Measurements from ENCODE around the gene TMEM11. TPM values are rescaled to one million over a fixed set of nuclear protein-coding genes. Genes with fewer than 3 reads are reported as not detected.

Gene TMEM11
- total RNA-seq, 1 donor from 2014 or later = 24.2 TPM

- intact Hi-C loops (cut with DNase I) = no loop called here
- ATAC-seq (no peak), DNase-seq (no peak)
- Histone ChIP-seq H3K36me3 (no peaks in the 10 kb centered on the region), H3K27ac (no peak overlapping the region), H3K9me3 (no peaks in the 10 kb centered on the region), H3K4me3 (no peak overlapping the region), H3K4me1 (peaks cover 18% of the 10 kb centered on the region), H3K27me3 (no peaks in the 10 kb centered on the region)
- TF ChIP-seq CTCF (IDR thresholded peaks at IDR 0.05) = no peak
Observed at GRCh38 chr17:21217346-21217745, 3.4 kb upstream of the TMEM11 start.

- DNase-seq = no peak
Observed at GRCh38 chr17:21215935-21216334, 2.0 kb upstream of the TMEM11 start.

GRCh38 chr17:21214777-21215541 is 998 bp upstream of the TMEM11 start:
- peak overlapping the region; percentile 92 for H3K4me3 ChIP-seq
- H3K9me3 ChIP-seq = no peaks in the 10 kb centered on the region
- H3K27me3 ChIP-seq = no peaks in the 10 kb centered on the region
- no peak for DNase-seq
- peaks cover 10% of the 10 kb centered on the region for H3K36me3 ChIP-seq
- intact Hi-C loops (cut with DNase I) = no loop called here
- peak overlapping the region; percentile 94 for H3K27ac ChIP-seq
- no peak for TF ChIP-seq CTCF (IDR thresholded peaks at IDR 0.05)
- peak; percentile 0 for ATAC-seq
- peaks cover 42% of the 10 kb centered on the region for H3K4me1 ChIP-seq

More at GRCh38 chr17:21215935-21216334, 2.0 kb upstream of the TMEM11 start:
- peak overlapping the region; percentile 94 for H3K27ac ChIP-seq
- H3K4me3 ChIP-seq = no peak overlapping the region
- no peak for TF ChIP-seq CTCF (IDR thresholded peaks at IDR 0.05)
- no peak for ATAC-seq
- no peaks in the 10 kb centered on the region for H3K9me3 ChIP-seq
- H3K4me1 ChIP-seq = peaks cover 33% of the 10 kb centered on the region
- H3K36me3 ChIP-seq = peaks cover under 1% of the 10 kb centered on the region
- no peaks in the 10 kb centered on the region for H3K27me3 ChIP-seq
- intact Hi-C loops (cut with DNase I) = no loop called here

GRCh38 chr17:21213638-21214014 is 335 bp downstream of the TMEM11 start:
- Histone ChIP-seq H3K9me3 (no peaks in the 10 kb centered on the region), H3K36me3 (peaks cover 19% of the 10 kb centered on the region), H3K27ac (peak overlapping the region; percentile 94), H3K27me3 (no peaks in the 10 kb centered on the region), H3K4me1 (peaks cover 48% of the 10 kb centered on the region), H3K4me3 (peak overlapping the region; percentile 92)
- peak; percentile 82 for DNase-seq
- TF ChIP-seq CTCF (IDR thresholded peaks at IDR 0.05) = no peak
- ATAC-seq = peak; percentile 19
- intact Hi-C loops (cut with DNase I) = no loop called here

- H3K4me1 ChIP-seq = peaks cover 48% of the 10 kb centered on the region
- DNase-seq (no peak), ATAC-seq (no peak)
- H3K4me3 ChIP-seq = peak overlapping the region; percentile 92
- no peak for TF ChIP-seq CTCF (IDR thresholded peaks at IDR 0.05)
- H3K9me3 ChIP-seq = no peaks in the 10 kb centered on the region
- H3K27ac ChIP-seq = peak overlapping the region; percentile 94
- no peaks in the 10 kb centered on the region for H3K27me3 ChIP-seq
- intact Hi-C loops (cut with DNase I) = no loop called here
- peaks cover 23% of the 10 kb centered on the region for H3K36me3 ChIP-seq
Observed at GRCh38 chr17:21212826-21213637, 929 bp downstream of the TMEM11 start.
